ENCODE results near the gene ADM2.

ADM2 gene

DNA sequence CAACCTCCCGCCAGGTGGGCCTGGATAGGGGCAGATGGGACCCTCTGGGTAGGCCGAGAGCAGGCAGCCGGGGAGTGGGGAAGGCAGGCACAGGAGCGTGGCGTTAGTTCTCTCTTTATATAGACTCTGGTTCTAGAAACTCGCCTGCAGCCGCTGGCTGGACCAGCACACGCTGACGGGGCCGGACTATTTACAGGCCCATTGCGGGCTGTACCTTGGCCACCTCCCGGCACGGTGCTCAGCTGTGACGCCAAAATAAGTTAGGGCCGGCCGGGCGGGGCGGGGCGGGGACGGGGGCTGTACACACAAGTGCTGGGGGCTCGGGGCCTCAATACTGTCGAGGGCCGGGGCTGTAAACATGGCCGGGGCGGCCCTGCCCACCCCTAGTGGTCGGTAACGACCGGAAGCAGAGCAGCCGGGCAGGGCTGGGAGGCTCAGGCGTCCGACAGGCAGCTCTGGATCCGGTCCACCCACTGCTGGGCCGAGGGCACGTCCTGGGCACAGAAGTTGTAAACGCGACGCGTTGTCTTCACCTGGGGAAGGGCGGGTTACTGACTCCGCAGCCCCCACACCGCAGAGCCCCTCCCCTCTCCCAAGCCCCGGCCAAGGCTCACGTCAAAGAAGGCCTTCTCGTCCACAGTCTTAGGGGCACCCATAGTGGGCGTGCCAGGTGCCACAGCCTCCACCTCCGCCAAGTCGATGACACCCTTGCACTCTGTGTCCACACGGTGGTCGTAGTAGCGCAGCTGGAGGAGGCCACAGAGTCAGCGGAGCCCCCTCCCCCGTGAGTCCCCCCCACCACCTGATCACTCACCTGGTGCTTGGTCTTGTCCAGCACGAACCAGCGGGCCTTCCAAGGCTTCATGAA, 34.4 kb upstream of the ADM2 start:
- peaks cover 20% of the 10 kb centered on the region for H3K4me1 ChIP-seq (ENCODE audit: control insufficient read depth, insufficient read depth, low read depth, low read length)
- H3K9ac ChIP-seq (ENCODE audit: low read length), result no peak overlapping the region
- H3K23ac ChIP-seq (ENCODE audit: low read length in 2 of 2), result no peak overlapping the region
- no peak overlapping the region for H2BK12ac ChIP-seq (ENCODE audit: low read length in 2 of 2)
- H3K4me2 ChIP-seq (ENCODE audit: low read length, poor library complexity, severe bottlenecking), result no peak overlapping the region
- H2BK5ac ChIP-seq (ENCODE audit: low read depth, low read length, poor library complexity, severe bottlenecking), result no peak overlapping the region
- DNase-seq, result no peak
- H4K8ac ChIP-seq (ENCODE audit: low read length), result no peak overlapping the region
- no peak overlapping the region for H2AFZ ChIP-seq (ENCODE audit: low read depth, low read length)
- H3K18ac ChIP-seq (ENCODE audit: low read depth in 1 of 2, low read length in 2 of 2), result no peak overlapping the region
- no peak overlapping the region for H3K4me3 ChIP-seq (ENCODE audit: insufficient read depth in 1 of 2, low read depth in 1 of 2, low read length in 2 of 2)
- peaks cover 67 to 70% of the 10 kb centered on the region in 2 experiments for H3K36me3 ChIP-seq (ENCODE audit: control insufficient read depth in 1 of 2, insufficient read depth in 2 of 2, low read depth in 1 of 2, low read length in 2 of 2)
- no peaks in the 10 kb centered on the region for H3K9me3 ChIP-seq (ENCODE audit: control insufficient read depth, low read length)
- H3K14ac ChIP-seq (ENCODE audit: low read length in 2 of 2), result no peak overlapping the region
- H2AK5ac ChIP-seq (ENCODE audit: low read length, severe bottlenecking), result no peak overlapping the region
- no peak overlapping the region for H3K27ac ChIP-seq (ENCODE audit: low read length, poor library complexity, severe bottlenecking)
- no peaks in the 10 kb centered on the region for H3K27me3 ChIP-seq (ENCODE audit: control insufficient read depth in 1 of 2, insufficient read depth in 1 of 2, low read length in 2 of 2)
- no peak overlapping the region for H4K91ac ChIP-seq (ENCODE audit: low read length)
- no peak overlapping the region for H2BK120ac ChIP-seq (ENCODE audit: low read depth, low read length)
- WGBS, result 92% methylated on average over 54 of the region's 54 CpGs
- no peak overlapping the region for H2BK15ac ChIP-seq (ENCODE audit: low read depth, poor library complexity, severe bottlenecking)
- H3K79me1 ChIP-seq (replicated peaks; ENCODE audit: low read length, poor library complexity, severe bottlenecking), result peaks cover 9% of the 10 kb centered on the region
- H3K4ac ChIP-seq (ENCODE audit: low read depth in 1 of 2, low read length in 2 of 2), result no peak overlapping the region

DNA sequence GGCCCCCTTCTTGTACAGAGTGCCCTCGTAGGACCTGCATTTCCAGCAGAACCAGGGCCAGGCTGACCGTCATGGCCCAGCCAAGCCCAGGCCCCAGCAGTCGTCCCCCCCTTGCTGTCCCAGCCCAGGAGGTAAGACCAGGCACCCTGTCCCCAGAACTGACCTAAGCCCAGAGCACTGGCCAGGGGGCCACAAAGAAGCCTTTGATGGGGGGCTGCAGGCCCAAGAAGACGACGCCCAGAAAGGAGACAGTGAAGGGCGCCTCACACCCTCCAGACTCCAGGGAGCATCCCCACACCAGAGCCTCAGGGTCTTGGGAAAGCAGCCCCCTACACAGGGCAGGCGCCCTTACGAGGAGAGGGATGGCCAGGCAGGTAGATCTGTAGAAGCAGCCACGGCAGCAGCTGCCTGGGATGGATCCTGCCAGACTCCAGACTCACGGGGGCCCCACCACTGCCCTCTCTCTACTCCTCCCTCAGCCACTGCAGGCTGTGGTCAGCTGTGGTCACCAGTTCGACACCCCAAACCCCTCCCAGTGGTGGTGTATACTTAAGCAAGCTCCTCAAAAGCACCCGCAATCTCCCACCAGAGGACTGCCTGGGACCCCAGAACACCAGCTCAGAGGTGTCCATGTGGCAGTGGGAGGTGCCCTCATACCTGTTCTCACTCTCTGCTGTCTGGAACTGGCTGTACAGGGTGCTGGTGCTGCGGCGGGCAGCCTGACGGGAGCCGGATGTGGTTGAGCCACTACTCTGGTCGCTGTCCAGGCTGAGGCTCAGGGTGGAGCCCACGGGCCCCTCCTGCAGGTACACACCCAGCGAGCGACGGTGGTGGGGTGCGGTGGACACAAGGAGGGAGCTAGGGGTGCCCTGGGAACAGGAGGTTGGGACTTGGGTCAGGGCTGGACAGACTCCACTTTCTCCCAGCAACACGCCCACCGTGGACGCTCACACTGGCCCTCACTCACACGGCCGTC, 33.5 kb upstream of the ADM2 start:
- H3K23ac ChIP-seq (ENCODE audit: low read length in 2 of 2), result no peak overlapping the region
- H3K14ac ChIP-seq (ENCODE audit: low read length in 2 of 2), result no peak overlapping the region
- H3K27me3 ChIP-seq (ENCODE audit: control insufficient read depth in 1 of 2, insufficient read depth in 1 of 2, low read length in 2 of 2), result no peaks in the 10 kb centered on the region
- no peak overlapping the region for H3K27ac ChIP-seq (ENCODE audit: low read length, poor library complexity, severe bottlenecking)
- no peak overlapping the region for H3K4me2 ChIP-seq (ENCODE audit: low read length, poor library complexity, severe bottlenecking)
- H3K4me1 ChIP-seq (ENCODE audit: control insufficient read depth, insufficient read depth, low read depth, low read length), result peaks cover 20% of the 10 kb centered on the region
- H2BK12ac ChIP-seq (ENCODE audit: low read length in 2 of 2), result no peak overlapping the region
- H3K9ac ChIP-seq (ENCODE audit: low read length), result no peak overlapping the region
- H3K4me3 ChIP-seq (ENCODE audit: insufficient read depth in 1 of 2, low read depth in 1 of 2, low read length in 2 of 2), result no peak overlapping the region
- no peaks in the 10 kb centered on the region for H3K9me3 ChIP-seq (ENCODE audit: control insufficient read depth, low read length)
- no peak overlapping the region for H2AFZ ChIP-seq (ENCODE audit: low read depth, low read length)
- H2BK5ac ChIP-seq (ENCODE audit: low read depth, low read length, poor library complexity, severe bottlenecking), result no peak overlapping the region
- no peak overlapping the region for H2BK120ac ChIP-seq (ENCODE audit: low read depth, low read length)
- DNase-seq, result no peak
- no peak overlapping the region for H2BK15ac ChIP-seq (ENCODE audit: low read depth, poor library complexity, severe bottlenecking)
- no peak overlapping the region for H3K4ac ChIP-seq (ENCODE audit: low read depth in 1 of 2, low read length in 2 of 2)
- no peak overlapping the region for H3K18ac ChIP-seq (ENCODE audit: low read depth in 1 of 2, low read length in 2 of 2)
- WGBS, result 97% methylated on average over 25 of the region's 27 CpGs
- no peak overlapping the region for H2AK5ac ChIP-seq (ENCODE audit: low read length, severe bottlenecking)
- H3K79me1 ChIP-seq (replicated peaks; ENCODE audit: low read length, poor library complexity, severe bottlenecking), result peaks cover 9% of the 10 kb centered on the region
- no peak overlapping the region for H4K91ac ChIP-seq (ENCODE audit: low read length)
- no peak overlapping the region for H4K8ac ChIP-seq (ENCODE audit: low read length)
- peaks cover 67 to 69% of the 10 kb centered on the region in 2 experiments for H3K36me3 ChIP-seq (ENCODE audit: control insufficient read depth in 1 of 2, insufficient read depth in 2 of 2, low read depth in 1 of 2, low read length in 2 of 2)

- Histone ChIP-seq H3K23ac (ENCODE audit: low read length in 2 of 2) (no peak overlapping the region), H3K27me3 (ENCODE audit: control insufficient read depth in 1 of 2, insufficient read depth in 1 of 2, low read length in 2 of 2) (no peaks in the 10 kb centered on the region), H3K9me3 (ENCODE audit: control insufficient read depth, low read length) (no peaks in the 10 kb centered on the region), H3K4me3 (ENCODE audit: insufficient read depth in 1 of 2, low read depth in 1 of 2, low read length in 2 of 2) (no peak overlapping the region), H3K4me2 (ENCODE audit: low read length, poor library complexity, severe bottlenecking) (no peak overlapping the region), H3K9ac (ENCODE audit: low read length) (no peak overlapping the region), H3K36me3 (ENCODE audit: control insufficient read depth in 1 of 2, insufficient read depth in 2 of 2, low read depth in 1 of 2, low read length in 2 of 2) (peaks cover 63 to 81% of the 10 kb centered on the region in 2 experiments), H2BK5ac (ENCODE audit: low read depth, low read length, poor library complexity, severe bottlenecking) (no peak overlapping the region), H3K4ac (ENCODE audit: low read depth in 1 of 2, low read length in 2 of 2) (no peak overlapping the region), H3K27ac (ENCODE audit: low read length, poor library complexity, severe bottlenecking) (no peak overlapping the region), H2AFZ (ENCODE audit: low read depth, low read length) (no peak overlapping the region), H3K4me1 (ENCODE audit: control insufficient read depth, insufficient read depth, low read depth, low read length) (no peaks in the 10 kb centered on the region), H4K8ac (ENCODE audit: low read length) (no peak overlapping the region), H2AK5ac (ENCODE audit: low read length, severe bottlenecking) (no peak overlapping the region), H4K91ac (ENCODE audit: low read length) (no peak overlapping the region), H2BK12ac (ENCODE audit: low read length in 2 of 2) (no peak overlapping the region), H2BK120ac (ENCODE audit: low read depth, low read length) (no peak overlapping the region), H2BK15ac (ENCODE audit: low read depth, poor library complexity, severe bottlenecking) (no peak overlapping the region), H3K79me1 (replicated peaks; ENCODE audit: low read length, poor library complexity, severe bottlenecking) (peaks cover 17% of the 10 kb centered on the region), H3K14ac (ENCODE audit: low read length in 2 of 2) (no peak overlapping the region), H3K18ac (ENCODE audit: low read depth in 1 of 2, low read length in 2 of 2) (no peak overlapping the region)
- WGBS, result 86% methylated on average over 1 of the region's 5 CpGs
- DNase-seq, result no peak
Measured at GRCh38 chr22:50452649-50453048, 28.7 kb upstream of the ADM2 start.

DNA sequence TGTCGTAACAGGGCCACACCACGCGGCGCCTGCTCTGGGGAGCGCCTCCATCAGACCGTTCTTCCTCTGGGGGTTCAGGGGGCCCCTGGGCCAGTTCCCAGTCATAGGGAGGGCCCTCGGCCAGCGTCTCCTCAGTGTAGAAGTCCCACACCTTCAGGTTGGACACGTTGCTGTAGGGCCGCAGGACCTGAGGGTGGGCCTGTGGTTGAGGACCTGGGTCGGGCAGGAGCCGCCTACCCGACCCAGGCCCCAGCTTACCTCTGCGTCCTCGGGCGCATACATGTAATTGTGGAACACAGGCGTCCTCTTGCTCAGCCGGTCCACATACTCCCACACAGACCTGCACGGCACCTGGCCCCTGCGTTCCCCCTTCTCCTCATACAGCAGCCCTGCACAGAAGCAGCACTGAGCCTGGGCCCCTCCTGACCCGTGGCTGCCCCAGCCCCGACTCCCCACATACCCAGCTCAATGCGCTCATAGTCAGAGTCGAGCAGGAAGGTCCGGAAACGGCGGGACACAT, 26.7 kb upstream of the ADM2 start:
- WGBS, result 98% methylated on average over 27 of the region's 27 CpGs
- Histone ChIP-seq H3K4ac (ENCODE audit: low read depth in 1 of 2, low read length in 2 of 2) (no peak overlapping the region), H2BK5ac (ENCODE audit: low read depth, low read length, poor library complexity, severe bottlenecking) (no peak overlapping the region)

More for the DNA sequence above, 26.7 kb upstream of the ADM2 start:
- Histone ChIP-seq H3K14ac (ENCODE audit: low read length in 2 of 2) (no peak overlapping the region), H2BK15ac (ENCODE audit: low read depth, poor library complexity, severe bottlenecking) (no peak overlapping the region), H3K27ac (ENCODE audit: low read length, poor library complexity, severe bottlenecking) (no peak overlapping the region), H3K4me3 (ENCODE audit: insufficient read depth in 1 of 2, low read depth in 1 of 2, low read length in 2 of 2) (no peak overlapping the region), H4K8ac (ENCODE audit: low read length) (no peak overlapping the region), H3K79me1 (replicated peaks; ENCODE audit: low read length, poor library complexity, severe bottlenecking) (peaks cover 22% of the 10 kb centered on the region), H2AFZ (ENCODE audit: low read depth, low read length) (no peak overlapping the region), H3K9ac (ENCODE audit: low read length) (no peak overlapping the region), H2BK120ac (ENCODE audit: low read depth, low read length) (no peak overlapping the region), H3K18ac (ENCODE audit: low read depth in 1 of 2, low read length in 2 of 2) (no peak overlapping the region), H3K23ac (ENCODE audit: low read length in 2 of 2) (no peak overlapping the region), H3K4me1 (ENCODE audit: control insufficient read depth, insufficient read depth, low read depth, low read length) (no peaks in the 10 kb centered on the region), H3K9me3 (ENCODE audit: control insufficient read depth, low read length) (no peaks in the 10 kb centered on the region), H2AK5ac (ENCODE audit: low read length, severe bottlenecking) (no peak overlapping the region), H3K27me3 (ENCODE audit: control insufficient read depth in 1 of 2, insufficient read depth in 1 of 2, low read length in 2 of 2) (no peaks in the 10 kb centered on the region), H2BK12ac (ENCODE audit: low read length in 2 of 2) (no peak overlapping the region), H3K4me2 (ENCODE audit: low read length, poor library complexity, severe bottlenecking) (no peak overlapping the region), H3K36me3 (ENCODE audit: control insufficient read depth in 1 of 2, insufficient read depth in 2 of 2, low read depth in 1 of 2, low read length in 2 of 2) (peaks cover 67 to 80% of the 10 kb centered on the region in 2 experiments), H4K91ac (ENCODE audit: low read length) (no peak overlapping the region)
- DNase-seq, result no peak

All from mesenchymal stem cell (in vitro differentiated cells and primary cell).